Measurements from ENCODE around the gene ZCRB1.
A peak's percentile ranks its signal among the peaks of the same experiment; 100 is the strongest.
"Not testable (repeated sequence)": the region's sequence is repeated elsewhere in the genome, so short reads cannot be mapped to it uniquely, and the experiment has no call there.

Gene ZCRB1

DNA sequence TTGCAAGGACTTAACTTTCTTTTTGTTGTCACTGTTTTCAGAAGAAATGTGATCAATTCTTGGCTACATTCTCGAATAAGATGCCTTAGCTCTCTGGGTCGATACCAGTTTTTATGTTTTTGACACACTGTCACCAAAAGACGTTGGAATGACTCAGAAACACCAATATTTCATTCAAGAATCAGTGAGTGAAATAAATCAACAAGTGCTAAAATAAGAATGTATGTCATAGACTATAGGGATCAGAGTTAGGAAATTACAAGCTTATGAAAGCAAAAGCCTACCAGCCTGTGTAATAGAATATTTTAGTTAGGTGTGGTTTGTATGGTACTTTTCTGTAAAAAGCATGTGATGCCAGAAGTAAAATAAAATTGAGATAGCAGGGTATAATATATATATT, 17.8 kb upstream of the ZCRB1 start:
- ChIA-PET POLR2A (ENCODE audit: low non-redundant PET) (no interaction called here), CTCF (interaction anchor here (1.1 to 1.3 kb wide), 2 partner anchors 12 to 29 kb away, joined by 3 read pairs; no protein-coding TSS in a partner anchor)
- TF ChIP-seq, protein P1, sequence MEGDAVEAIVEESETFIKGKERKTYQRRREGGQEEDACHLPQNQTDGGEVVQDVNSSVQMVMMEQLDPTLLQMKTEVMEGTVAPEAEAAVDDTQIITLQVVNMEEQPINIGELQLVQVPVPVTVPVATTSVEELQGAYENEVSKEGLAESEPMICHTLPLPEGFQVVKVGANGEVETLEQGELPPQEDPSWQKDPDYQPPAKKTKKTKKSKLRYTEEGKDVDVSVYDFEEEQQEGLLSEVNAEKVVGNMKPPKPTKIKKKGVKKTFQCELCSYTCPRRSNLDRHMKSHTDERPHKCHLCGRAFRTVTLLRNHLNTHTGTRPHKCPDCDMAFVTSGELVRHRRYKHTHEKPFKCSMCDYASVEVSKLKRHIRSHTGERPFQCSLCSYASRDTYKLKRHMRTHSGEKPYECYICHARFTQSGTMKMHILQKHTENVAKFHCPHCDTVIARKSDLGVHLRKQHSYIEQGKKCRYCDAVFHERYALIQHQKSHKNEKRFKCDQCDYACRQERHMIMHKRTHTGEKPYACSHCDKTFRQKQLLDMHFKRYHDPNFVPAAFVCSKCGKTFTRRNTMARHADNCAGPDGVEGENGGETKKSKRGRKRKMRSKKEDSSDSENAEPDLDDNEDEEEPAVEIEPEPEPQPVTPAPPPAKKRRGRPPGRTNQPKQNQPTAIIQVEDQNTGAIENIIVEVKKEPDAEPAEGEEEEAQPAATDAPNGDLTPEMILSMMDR (conservative IDR thresholded peaks at IDR 0.05; ENCODE audit: low read depth), result no peak
- no peak overlapping the region for H3K27ac ChIP-seq
- DNase-seq (ENCODE audit: low spot score), result no peak

DNA sequence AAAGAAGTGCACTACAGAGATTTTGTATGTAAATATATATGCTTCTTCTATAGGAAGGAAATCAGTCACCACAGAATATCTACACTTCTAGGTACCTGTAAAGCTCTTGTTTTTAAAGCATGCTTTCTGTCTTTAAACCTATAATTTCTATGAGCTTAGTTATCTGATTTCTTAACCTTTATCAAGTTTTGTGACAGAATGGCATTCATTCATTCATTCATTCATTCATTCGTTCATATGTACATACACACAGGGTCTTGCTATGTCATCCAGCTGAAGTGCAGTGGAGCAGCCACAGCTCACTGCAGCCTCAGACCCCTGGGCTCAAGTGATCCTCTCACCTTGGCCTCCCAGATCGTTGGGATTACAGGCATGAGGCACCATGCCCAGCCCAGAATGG, 16.1 kb upstream of the ZCRB1 start:
- CTCF ChIA-PET, result no interaction called here
- no peak for DNase-seq (ENCODE audit: low spot score)
- TF ChIP-seq, protein P1 (conservative IDR thresholded peaks at IDR 0.05; ENCODE audit: low read depth), result no peak
- POLR2A ChIA-PET (ENCODE audit: low non-redundant PET), result no interaction called here
- no peak overlapping the region for H3K27ac ChIP-seq

DNA sequence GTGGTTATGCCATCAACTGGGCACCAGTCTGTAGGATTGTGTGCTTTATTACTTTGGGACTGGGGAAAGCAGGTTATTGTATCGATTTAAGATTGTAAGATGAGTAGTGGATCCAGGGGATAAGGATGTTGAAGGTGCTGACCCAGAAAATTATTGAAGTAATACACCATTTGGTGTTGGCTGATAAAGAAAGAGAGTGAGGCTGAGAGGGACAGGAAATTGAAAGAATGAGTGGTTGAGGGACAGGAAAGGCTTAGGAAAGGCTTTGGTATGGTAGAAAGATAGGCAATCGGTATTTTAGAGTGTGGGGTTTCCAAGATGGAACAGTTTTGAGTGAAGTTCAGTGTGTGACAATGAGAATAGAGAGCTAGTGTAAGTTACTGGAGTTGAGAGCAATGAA, 12.4 kb upstream of the ZCRB1 start:
- DNase-seq (ENCODE audit: low spot score), result no peak
- TF ChIP-seq, protein P1 (conservative IDR thresholded peaks at IDR 0.05; ENCODE audit: low read depth), result no peak
- ChIA-PET CTCF (interaction anchor here (0.7 kb wide), 1 partner anchor 1097 kb away, joined by 3 read pairs; no protein-coding TSS in a partner anchor), POLR2A (ENCODE audit: low non-redundant PET) (no interaction called here)
- H3K27ac ChIP-seq, result no peak overlapping the region

DNA sequence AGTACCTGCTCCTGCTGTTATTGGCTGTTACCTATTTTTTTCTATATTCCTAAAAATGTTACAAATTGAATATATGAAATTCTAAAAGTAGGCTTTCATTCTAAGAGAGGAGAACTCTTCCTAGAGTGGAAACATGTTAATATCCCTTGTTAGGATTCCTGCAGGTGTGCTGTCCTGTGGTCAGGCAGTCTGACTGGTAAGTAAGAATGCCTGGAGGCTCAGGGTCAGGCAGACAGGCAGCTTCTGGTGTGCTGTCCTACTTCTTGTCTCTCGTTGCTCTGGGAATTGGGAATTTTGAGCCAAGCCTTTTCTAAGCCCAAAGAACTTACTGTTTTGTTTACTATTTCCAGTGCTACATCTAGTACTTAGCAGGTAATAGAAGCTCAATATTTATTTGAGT, 10.4 kb upstream of the ZCRB1 start:
- TF ChIP-seq, protein P1 (conservative IDR thresholded peaks at IDR 0.05; ENCODE audit: low read depth), result no peak
- DNase-seq (ENCODE audit: low spot score), result no peak
- CTCF ChIA-PET, result no interaction called here
- no peak overlapping the region for H3K27ac ChIP-seq
- POLR2A ChIA-PET (ENCODE audit: low non-redundant PET), result no interaction called here

DNA sequence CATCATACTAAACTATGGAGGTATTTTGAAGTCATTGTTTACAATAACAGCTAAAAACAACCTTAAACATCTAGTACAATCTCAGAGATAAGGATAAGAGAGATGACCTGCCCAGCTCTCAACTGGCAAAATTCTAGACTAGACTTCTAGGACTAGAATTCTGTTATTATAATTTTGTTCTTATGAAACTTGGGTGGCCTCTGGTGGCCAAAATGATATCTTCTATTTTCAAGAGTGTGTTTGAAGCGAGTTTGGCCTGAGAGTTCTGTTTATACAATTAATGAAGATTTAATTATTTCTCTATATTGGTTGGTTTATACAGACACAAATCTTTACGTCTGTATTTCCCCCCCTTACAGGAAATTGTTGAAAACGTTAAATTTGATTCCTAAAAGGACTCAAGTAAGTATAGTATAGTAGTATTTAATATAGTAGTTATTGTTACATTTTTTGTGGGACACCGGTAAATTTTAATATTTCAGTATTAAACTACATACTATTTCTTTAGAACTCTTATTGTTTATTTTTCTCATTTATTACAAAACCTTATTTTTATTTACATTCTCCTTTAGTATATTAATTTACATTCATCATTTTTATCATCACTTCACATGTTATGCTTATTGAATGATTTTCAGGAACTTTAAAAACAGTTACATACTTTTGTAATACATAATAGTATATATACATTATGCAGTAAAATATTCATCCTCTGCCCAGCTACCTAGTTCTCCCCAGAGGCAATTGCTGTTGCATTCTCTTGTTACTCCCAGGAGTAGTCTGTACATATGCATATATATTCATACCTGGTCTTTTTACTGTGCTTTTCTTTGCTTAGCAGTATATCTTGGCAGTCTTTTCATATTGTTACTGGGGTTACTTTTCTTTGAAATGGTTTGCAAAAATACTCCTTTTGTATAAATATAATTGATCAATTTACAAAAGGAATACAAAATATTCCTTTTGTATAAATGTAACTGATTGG, 6.7 kb upstream of the ZCRB1 start:
- ChIA-PET CTCF (interaction anchor here (0.5 to 1.1 kb wide), 9 partner anchors 11 to 475 kb away, joined by 3 to 9 read pairs (median 5); no protein-coding TSS in a partner anchor), POLR2A (ENCODE audit: low non-redundant PET) (no interaction called here)
- no peak overlapping the region for H3K27ac ChIP-seq
- TF ChIP-seq, protein P1 (conservative IDR thresholded peaks at IDR 0.05; ENCODE audit: low read depth), result peak; percentile 71
- DNase-seq (ENCODE audit: low spot score), result peak; percentile 53

DNA sequence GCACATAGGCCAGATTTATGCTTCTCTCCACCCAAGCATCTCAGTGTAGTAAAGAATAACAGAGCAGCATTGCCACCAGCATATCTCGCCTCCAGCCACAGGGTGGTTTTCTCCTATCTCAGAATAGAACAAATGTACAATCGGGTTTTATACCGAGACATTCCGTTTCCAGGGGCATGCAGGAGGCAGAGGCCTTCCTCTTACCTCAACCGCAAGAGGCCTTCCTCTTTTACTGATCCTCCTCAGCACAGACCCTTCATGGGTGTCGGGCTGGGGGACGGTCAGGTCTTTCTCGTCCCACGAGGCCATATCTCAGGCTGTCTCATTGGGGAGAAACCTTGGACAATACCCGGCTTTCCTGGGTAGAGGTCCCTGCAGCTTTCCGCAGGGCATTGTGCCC, 4.2 kb upstream of the ZCRB1 start:
- POLR2A ChIA-PET (ENCODE audit: low non-redundant PET); CTCF ChIA-PET; H3K27ac ChIP-seq; DNase-seq (ENCODE audit: low spot score): not testable (repeated sequence)

DNA sequence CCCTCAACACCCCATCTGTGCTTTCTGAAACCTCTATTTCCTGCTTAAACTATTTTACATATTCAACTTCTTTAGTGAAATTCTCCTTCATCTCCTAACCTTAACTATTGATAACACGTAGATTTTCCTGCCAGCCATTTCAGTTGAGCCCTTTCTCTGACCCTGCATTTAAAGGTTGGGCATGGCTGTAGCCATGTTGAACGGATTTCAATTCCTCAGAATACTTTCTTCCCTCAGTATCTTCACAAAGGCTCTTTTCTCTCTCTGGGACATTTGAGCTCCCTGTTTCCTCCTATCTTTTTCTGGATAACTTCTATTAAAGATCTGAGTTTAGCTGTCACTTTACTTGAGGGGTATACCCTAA, 1.3 kb upstream of the ZCRB1 start:
- ChIA-PET CTCF (no interaction called here), POLR2A (ENCODE audit: low non-redundant PET) (no interaction called here)
- no peak for DNase-seq (ENCODE audit: low spot score)
- TF ChIP-seq, protein P1 (conservative IDR thresholded peaks at IDR 0.05; ENCODE audit: low read depth), result no peak
- H3K27ac ChIP-seq, result peak overlapping the region; percentile 88; the same call in 1 of the 2 replicates

Data from RWPE1 (cell line).